NB4 (cell line): ENCODE results near the gene ERFE.

Experiments
- DNase-seq: peaks from one replicate; pipeline ENCODE4 v3.0.0; 2010; ENCODE audit warnings: low read depth
- H3K4me3 ChIP-seq: one replicate; pipeline ENCODE4 v1.5.1; 2011; ENCODE audit warnings: mild to moderate bottlenecking, low read depth, low read length, moderate library complexity
- MYC ChIP-seq: IDR thresholded peaks from 2 replicates; pipeline ENCODE4 v1.6.1; 2011; ENCODE audit warnings: low read depth, low read length
- POLR2A ChIP-seq: IDR thresholded peaks from 2 replicates; pipeline ENCODE4 v1.6.1; 2011; ENCODE audit warnings: mild to moderate bottlenecking; ENCODE audit not compliant: insufficient read length; ENCODE audit errors: extremely low read depth
- TF ChIP-seq, protein P1 (sequence below): IDR thresholded peaks from one replicate; pipeline ENCODE4 v1.5.1; 2012; ENCODE audit warnings: low read depth, low read length
- TF ChIP-seq, protein P2 (sequence below): IDR thresholded peaks from 2 replicates; pipeline ENCODE4 v1.6.1; 2011; ENCODE audit warnings: low read depth, low read length

Gene ERFE

DNA sequence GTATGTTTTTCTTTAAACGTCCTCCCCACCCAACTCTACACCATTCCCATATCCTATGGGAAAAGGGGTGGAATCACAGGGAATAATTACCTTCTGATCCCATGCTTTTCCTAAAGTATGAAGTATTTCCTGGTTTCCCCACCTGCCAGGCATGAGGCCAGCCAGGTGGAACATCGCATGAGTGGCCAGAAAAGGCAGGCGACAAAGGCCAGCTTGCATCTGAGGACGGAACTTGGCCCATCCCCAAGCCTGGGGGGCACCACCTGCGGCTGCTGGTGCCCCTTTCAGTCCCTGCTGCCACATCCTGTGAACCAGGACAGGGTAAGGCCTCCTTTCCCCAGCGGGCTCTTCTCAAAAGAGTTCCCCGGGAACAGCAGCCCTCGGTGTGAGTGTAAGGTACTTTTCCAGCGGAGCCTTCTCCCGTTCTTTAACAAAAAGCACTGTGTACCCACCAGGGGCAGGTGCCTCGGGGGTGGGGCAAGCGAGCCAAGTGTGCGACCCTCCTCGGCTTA lies 1.2 kb upstream of the ERFE start:
- no peak for DNase-seq
- H3K4me3 ChIP-seq: no peak overlapping the region
- TF ChIP-seq, protein P1, sequence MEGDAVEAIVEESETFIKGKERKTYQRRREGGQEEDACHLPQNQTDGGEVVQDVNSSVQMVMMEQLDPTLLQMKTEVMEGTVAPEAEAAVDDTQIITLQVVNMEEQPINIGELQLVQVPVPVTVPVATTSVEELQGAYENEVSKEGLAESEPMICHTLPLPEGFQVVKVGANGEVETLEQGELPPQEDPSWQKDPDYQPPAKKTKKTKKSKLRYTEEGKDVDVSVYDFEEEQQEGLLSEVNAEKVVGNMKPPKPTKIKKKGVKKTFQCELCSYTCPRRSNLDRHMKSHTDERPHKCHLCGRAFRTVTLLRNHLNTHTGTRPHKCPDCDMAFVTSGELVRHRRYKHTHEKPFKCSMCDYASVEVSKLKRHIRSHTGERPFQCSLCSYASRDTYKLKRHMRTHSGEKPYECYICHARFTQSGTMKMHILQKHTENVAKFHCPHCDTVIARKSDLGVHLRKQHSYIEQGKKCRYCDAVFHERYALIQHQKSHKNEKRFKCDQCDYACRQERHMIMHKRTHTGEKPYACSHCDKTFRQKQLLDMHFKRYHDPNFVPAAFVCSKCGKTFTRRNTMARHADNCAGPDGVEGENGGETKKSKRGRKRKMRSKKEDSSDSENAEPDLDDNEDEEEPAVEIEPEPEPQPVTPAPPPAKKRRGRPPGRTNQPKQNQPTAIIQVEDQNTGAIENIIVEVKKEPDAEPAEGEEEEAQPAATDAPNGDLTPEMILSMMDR: no peak
- TF ChIP-seq POLR2A (no peak), MYC (no peak)
- TF ChIP-seq, protein P2, sequence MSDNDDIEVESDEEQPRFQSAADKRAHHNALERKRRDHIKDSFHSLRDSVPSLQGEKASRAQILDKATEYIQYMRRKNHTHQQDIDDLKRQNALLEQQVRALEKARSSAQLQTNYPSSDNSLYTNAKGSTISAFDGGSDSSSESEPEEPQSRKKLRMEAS: no peak

GRCh38 chr2:238158018-238158508 lies 707 bp upstream of the ERFE start:
- TF ChIP-seq POLR2A (no peak), MYC (no peak)
- TF ChIP-seq, protein P2: no peak
- TF ChIP-seq, protein P1: no peak
- no peak for DNase-seq

DNA sequence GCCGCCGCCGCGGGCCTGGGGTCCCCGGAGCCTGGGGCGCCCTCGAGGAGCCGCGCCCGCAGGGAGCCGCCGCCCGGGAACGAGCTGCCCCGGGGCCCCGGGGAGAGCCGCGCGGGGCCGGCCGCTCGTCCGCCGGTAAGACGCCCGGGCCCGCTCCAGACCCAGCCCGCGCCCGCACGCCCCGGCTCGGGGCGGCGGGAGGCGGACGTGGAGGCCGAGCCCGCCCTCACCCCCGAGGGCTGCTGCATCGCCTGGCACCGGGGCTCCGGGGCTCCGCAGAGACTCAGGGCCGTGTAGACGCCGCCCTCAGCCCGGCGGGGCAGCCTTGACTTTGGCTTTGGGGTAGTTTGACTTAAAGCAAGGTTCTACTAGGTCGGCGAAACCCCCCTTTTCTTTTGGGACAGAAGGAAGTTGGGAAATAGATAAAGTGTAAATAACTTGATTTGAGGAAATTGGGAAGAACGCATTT lies 335 bp downstream of the ERFE start:
- DNase-seq: peak; percentile 60
- peak overlapping the region; percentile 48 for H3K4me3 ChIP-seq

More at GRCh38 chr2:238158018-238158508, 707 bp upstream of the ERFE start:
- H3K4me3 ChIP-seq: no peak overlapping the region

GRCh38 chr2:238159661-238160205 lies 963 bp downstream of the ERFE start:
- H3K4me3 ChIP-seq: peak overlapping the region; percentile 48
- no peak for DNase-seq
- TF ChIP-seq POLR2A: no peak
- no peak for TF ChIP-seq MYC
- TF ChIP-seq, protein P2: no peak
- TF ChIP-seq, protein P1: no peak

More for the DNA sequence above, 335 bp downstream of the ERFE start:
- no peak for TF ChIP-seq POLR2A
- TF ChIP-seq, protein P2: no peak
- no peak for TF ChIP-seq MYC
- TF ChIP-seq, protein P1: no peak

GRCh38 chr2:238160206-238161129 lies 1.7 kb downstream of the ERFE start:
- TF ChIP-seq, protein P1: peak; percentile 55
- TF ChIP-seq, protein P2: no peak
- H3K4me3 ChIP-seq: no peak overlapping the region
- peak; percentile 69 for DNase-seq
